MM.1S (cell line): ENCODE data around the gene IQCM.

Experiments
- CTCF ChIP-seq: fragments of 300-600 bp; sonication (generic); IDR thresholded peaks from 2 replicates; pipeline ENCODE4 v1.5.1; 2016; ENCODE audit warnings: antibody characterized with exemption, low read length, mixed read lengths
- EZH2 ChIP-seq: fragments of 300-600 bp; sonication (generic); optimal IDR thresholded peaks from 2 replicates; pipeline ENCODE3; 2017; ENCODE audit warnings: low read depth, mild to moderate bottlenecking, antibody characterized with exemption, low read length, mixed read lengths
- EZH2phosphoT487 ChIP-seq: fragments of 300-600 bp; sonication (generic); IDR thresholded peaks from 2 replicates; pipeline ENCODE4 v1.6.1; 2018; ENCODE audit warnings: antibody characterized with exemption, low read length

GRCh38 chr4:149511558-149512298 lies 303.9 kb downstream of the IQCM start:
- no peak for TF ChIP-seq CTCF
- no peak for TF ChIP-seq EZH2
- no peak for TF ChIP-seq EZH2phosphoT487
